Stimulated activated naive CD8-positive, alpha-beta T cell treated with anti-CD3 and anti-CD28 coated beads, Interleukin-15, Interleukin-2, amounts not matched to agents 100 U/mL and 50 U/mL, for 24 hours (primary cell): ENCODE results near the gene WFDC8.

ENCODE experiments used
- ATAC-seq: fragments of 150-1000 bp; cut with Tn5 transposase; one replicate; pipeline ENCODE4 v1.10.0; 2021
- DNase-seq: peaks from one replicate; pipeline ENCODE4 v3.0.0; 2021

The WFDC8 gene

GRCh38 chr20:45548410-45548809 is 30.7 kb downstream of the WFDC8 start:
- ATAC-seq = no peak

GRCh38 chr20:45547206-45547770 is 31.8 kb downstream of the WFDC8 start, which contains the start of gene EPPIN:
Gene EPPIN (minus strand): TSS chr20:45547401. CDS start chr20:45547357, 44 bp downstream.
- no peak for DNase-seq
- no peak for ATAC-seq

More at GRCh38 chr20:45548410-45548809, 30.7 kb downstream of the WFDC8 start:
- no peak for DNase-seq

- DNase-seq = no peak
- ATAC-seq = no peak
These were observed 33.2 kb downstream of the WFDC8 start for GRCh38 chr20:45545754-45546453.

DNA sequence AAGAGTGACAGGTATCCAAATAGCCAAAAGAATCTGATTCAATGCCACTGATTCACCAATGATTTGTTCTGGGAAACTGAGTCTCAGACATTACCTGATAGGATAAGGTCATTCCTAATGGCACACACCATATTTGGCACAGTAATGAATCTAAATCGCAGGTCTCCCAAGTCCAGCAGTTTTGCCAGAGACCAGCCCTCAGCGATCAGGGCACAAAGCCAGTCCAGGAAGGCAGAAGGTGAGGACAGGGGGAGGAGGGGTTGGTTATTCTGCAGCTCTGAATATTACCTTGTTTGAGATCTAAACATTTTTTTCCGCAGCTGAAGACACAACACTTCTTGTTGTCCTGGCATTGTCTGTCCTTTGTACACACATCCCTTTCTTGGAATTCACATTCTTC is 33.7 kb downstream of the WFDC8 start:
- DNase-seq (no peak), ATAC-seq (no peak)

GRCh38 chr20:45539382-45539781 is 39.7 kb downstream of the WFDC8 start, which contains the start of gene WFDC6:
Gene WFDC6 (minus strand): TSS chr20:45539482. CDS start chr20:45539407, 75 bp downstream.
- DNase-seq = no peak
- no peak for ATAC-seq

GRCh38 chr20:45538209-45538799 is 40.8 kb downstream of the WFDC8 start:
- no peak for ATAC-seq

DNA sequence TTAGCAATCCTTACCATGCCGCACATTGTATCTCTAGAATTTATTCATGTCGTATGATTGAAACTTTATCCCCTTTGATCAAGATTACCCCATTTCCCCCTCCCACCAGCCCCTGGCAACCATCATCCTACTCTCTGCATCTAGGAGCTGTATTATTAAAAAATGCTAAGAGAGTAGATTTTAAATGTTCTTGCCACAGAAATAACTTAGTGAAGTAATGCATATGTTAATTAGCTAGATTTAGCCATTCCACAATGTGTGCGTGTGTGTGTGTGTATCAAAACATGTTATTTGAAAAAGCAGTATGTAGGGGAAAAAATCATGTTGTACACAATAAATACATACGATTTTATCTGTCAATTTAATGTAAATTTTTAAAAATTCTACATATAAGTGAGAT is 51.8 kb downstream of the WFDC8 start:
- ATAC-seq = no peak
- DNase-seq = no peak

More at GRCh38 chr20:45538209-45538799, 40.8 kb downstream of the WFDC8 start:
- no peak for DNase-seq

GRCh38 chr20:45523821-45524220 is 55.3 kb downstream of the WFDC8 start:
- ATAC-seq = no peak
- no peak for DNase-seq

DNA sequence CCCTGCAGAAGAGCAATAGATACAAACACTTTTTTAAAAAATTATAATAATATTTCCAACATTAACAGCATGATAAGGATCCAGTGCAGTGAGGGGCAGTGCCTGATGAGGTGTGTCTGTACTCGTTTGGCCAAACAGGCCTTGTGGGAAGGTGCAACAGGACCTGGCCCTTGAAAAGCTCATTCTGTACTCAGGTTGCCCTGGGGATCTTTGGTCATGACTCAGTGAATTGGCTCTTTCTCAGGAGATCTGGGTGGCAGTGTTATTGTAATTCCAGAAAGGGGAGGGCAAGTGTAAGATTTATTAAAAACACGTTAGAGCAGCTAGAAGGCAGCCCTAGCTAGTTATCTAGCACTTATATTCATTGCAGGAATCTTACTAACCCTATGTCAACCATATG is 60.8 kb downstream of the WFDC8 start:
- ATAC-seq = no peak
- no peak for DNase-seq

DNA sequence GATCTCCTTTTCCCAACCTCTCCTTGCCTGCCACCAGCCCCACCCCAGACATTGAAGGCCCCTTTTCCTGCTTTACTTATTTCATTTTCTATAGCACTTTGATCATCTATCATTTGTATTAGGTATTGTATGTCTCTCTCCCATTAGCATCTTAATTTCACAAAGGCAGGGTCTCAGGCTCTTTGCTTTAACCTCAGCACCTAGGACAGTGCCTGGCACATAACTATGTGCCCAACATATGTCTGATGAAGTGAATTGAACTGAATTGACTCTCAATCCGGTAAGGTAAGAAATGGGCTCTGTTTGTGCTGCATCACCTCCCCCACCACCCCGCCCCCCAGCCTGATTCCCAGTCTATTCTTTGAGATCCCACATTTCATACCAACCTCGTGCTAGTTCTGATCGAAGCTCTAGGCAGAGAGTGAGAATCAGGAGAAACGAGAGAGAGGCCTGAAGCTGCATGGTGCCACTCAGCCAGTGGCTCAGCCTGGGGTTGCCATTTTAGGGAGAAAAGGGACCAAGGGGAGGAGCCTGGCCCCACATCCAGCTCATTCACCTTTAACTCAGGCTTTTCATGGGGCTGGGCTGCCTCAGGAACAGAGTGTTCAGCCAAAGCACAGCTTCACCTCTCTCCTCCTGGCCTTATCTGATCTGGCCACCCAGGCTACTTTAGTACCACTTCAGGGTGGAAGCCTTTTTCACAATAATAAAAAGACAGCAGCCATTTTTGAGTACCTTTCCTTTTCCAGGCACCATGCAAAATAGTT is 63.8 kb downstream of the WFDC8 start, which contains the start of gene SPINT3:
SPINT3 (minus strand) TSS at position 476 of the 767 bp plus-strand sequence; CDS start at position 462, 14 bp downstream.
- ATAC-seq = no peak
- DNase-seq = no peak

GRCh38 chr20:45510242-45510862 is 68.7 kb downstream of the WFDC8 start:
- DNase-seq (no peak), ATAC-seq (no peak)

DNA sequence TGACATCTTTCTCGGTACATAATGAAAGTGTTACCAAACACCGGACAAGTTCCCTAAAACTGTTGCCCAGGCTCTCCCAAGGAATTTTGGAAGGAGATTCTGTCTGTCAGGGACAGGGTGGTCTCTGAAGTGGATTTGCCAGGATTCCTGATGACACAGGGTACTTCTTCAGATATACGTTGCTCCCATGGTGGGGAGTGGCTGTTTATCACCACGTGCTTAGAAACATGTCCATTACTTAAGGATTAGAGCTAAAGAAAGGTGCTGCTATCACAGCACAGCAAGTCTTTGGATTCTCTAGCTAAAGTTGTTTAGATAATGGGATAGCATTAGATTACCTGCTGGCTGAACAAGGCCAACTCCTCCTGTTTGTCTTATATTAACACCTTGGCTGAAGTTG is 70.0 kb downstream of the WFDC8 start:
- no peak for ATAC-seq
- DNase-seq = no peak

DNA sequence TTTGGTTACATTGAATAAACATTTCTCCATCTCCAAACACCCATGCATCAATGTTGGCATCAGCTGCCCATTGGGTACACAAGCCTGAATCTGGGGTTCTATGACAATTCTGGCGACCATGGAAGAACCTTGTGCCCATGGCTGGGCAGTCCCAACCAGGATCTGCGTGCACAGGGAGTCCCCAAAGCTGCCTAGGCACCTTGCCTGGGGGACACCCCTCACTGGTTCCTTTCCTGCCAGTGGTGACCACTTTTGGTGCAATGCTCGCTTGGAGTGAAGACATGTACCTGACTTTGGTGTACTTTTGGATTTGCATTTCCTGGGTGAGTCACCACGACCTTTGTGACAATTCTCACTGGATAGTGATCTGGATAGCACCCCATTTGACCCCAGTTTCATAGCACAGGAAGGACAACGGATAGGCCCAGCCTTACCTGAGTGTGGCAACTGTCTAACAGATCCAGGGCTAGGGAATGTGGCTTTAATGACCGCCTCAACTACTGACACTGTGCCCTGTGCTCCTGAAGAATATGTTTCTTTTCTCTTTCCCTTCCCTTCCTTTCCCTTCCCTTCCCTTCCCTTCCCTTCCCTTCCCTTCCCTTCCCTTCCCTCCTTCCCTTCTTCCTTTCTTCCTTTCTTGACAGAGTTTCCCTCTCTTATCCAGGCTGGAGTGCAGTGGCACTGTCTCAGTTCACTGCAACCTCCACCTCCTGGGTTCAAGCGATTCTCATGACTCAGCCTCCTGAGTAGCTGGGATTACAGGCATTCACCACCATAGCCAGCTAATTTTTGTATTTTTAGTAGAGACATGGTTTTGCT is 70.8 kb downstream of the WFDC8 start:
- peak; percentile 23 for ATAC-seq

DNA sequence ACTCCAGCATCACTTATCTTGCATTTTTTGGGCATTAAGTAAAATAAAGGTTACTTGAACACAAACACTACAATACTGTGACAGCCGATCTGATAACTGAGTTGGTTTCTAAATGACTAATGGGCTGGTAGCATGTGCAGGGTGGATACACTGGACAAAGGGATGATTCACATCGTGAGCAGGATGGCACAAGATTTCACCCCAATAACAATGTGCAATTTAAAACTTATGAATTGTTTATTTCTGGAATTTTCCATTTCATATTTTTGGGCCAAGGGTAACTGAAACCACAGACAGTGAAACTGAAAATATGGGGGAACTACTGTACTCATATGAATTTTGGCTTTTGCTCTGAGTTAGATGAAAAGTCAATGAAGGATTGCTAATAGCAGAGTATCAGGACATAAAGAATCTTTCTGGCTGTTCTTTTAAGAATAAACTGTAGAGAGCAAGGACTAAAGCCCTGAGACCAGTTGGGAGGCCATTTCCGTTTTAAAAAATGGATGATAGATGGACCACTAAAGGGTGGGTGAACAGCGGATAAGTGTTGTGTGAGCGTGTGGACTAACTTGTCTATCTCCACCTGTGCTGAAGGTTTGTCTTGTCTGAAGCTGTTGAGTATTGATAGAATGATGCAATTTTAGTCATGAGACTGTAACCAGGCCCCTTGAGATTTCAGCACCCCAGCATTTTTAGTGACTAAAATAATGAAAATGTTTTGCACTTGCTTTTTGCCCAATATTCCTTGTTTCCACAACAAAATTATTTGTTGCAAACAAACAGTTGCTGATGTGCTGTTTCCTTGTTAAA is 71.9 kb downstream of the WFDC8 start:
- peak; percentile 77 for ATAC-seq
- no peak for DNase-seq

More for the DNA sequence above, 70.8 kb downstream of the WFDC8 start:
- peak; percentile 7 for DNase-seq

DNA sequence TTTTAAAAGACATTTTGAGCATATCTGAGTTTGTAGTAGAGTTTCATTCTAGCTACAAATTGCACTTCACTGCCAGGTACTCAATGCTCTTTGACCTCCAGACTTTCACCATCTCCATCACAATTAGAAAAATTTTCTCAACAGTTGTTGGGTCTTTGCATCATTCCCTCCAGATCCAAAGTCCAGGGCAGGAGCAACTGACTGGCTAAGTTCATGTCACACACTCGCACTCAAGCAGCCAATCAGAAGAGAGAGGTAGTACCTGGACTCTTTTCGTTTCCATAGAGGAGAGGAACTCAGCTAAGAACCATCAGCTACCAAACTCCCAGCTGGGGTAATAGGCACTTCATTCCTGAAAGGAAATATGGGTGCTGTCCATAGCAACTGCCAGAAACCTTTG is 72.7 kb downstream of the WFDC8 start:
- DNase-seq (no peak), ATAC-seq (no peak)

DNA sequence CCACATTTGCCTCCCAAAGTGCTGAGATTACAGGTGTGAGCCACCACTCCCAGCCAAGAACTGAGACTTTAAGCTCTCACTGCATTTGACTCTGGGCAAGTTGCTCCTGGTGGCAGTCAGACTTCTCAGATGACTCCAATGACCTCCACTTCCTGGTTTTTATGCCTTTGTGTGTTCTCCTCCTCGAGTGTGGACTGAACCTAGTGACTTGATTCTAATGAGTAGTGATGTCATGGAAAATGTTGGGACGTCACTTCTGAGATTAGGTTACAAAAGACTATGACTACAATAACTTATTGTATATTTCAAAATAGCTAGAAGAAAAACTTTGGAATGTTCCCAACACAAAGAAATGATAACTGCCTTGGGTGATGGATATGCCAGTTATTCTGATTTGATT is 75.7 kb downstream of the WFDC8 start:
- ATAC-seq (no peak), DNase-seq (no peak)

GRCh38 chr20:45502561-45502960 is 76.5 kb downstream of the WFDC8 start:
- no peak for ATAC-seq
- DNase-seq = no peak
